HS-27A (cell line): ENCODE data around the gene CEP72.
"Not testable (repeated sequence)": the region's sequence is repeated elsewhere in the genome, so short reads cannot be mapped to it uniquely, and the experiment has no call there.

ENCODE experiments used
- DNase-seq: peaks from one replicate; pipeline ENCODE4 v3.0.0-alpha.2; 2012; ENCODE audit warnings: low read depth, missing footprints

The CEP72 gene

GRCh38 chr5:673161-673830, 61.2 kb downstream of the CEP72 start:
- DNase-seq: no peak

- no peak for DNase-seq
Observed at GRCh38 chr5:673831-674629, 61.9 kb downstream of the CEP72 start.

DNA sequence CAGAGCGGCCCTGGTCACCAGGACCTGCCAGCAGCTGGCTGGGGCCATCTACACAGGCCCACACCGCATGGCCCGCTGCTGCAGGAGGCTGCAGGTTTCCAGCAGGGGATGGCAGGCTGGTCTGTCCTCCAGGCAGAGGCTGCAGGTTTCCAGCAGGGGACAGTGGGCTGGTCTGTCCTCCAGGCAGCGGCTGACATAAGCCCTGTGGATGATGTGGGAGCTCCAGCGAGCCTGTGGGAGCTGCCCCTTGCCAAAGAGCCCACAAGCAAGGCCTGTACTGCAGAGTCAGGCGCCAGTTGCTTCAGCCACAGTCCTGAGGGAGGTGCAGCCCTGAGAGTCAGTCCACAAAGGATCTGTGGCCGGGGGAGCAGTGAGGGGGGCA, 62.5 kb downstream of the CEP72 start:
- DNase-seq: no peak

DNA sequence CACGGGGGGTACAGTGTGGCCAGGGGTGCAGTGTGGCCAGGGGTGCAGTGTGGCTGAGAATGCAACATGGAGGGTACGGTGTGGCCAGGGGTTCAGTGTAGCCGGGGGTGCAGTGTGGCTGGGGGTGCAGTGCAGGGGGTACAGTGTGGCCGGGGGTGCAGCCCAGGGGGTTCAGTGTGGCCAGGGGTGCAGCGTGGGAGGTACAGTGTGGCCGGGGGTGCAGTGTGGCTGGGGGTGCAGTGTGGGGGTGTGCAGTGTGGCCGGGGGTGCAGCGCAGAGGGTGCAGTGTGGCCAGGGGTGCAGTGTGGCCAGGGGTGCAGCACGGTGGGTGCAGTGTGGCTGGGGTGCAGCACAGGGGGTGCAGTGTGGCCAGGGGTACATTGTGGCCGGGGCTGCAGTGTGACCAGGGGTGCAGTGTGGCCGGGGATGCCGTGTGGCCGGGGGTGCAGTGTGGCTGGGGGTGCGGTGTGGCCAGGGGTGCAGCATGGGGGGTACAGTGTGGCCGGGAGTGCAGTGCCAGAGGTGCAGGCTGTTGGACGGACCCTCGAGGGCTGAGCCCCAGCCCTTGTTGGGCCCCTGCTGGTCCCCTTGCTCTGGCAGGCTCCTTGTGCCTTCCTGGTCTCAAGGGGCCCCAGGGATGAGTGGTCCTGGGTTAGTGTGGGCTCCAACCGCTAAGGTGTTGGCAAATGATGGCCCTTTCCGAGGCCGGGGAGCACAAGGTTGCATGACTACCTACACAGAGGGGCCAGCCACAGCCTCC, 63.2 kb downstream of the CEP72 start:
- DNase-seq: no peak

- DNase-seq: no peak
Observed at GRCh38 chr5:675871-676698, 63.9 kb downstream of the CEP72 start.

GRCh38 chr5:676699-677076, 64.5 kb downstream of the CEP72 start:
- DNase-seq: no peak

- no peak for DNase-seq
Observed at GRCh38 chr5:677131-678101, 65.3 kb downstream of the CEP72 start.

- DNase-seq: not testable (repeated sequence)
Observed at GRCh38 chr5:678521-678920, 66.4 kb downstream of the CEP72 start.

DNA sequence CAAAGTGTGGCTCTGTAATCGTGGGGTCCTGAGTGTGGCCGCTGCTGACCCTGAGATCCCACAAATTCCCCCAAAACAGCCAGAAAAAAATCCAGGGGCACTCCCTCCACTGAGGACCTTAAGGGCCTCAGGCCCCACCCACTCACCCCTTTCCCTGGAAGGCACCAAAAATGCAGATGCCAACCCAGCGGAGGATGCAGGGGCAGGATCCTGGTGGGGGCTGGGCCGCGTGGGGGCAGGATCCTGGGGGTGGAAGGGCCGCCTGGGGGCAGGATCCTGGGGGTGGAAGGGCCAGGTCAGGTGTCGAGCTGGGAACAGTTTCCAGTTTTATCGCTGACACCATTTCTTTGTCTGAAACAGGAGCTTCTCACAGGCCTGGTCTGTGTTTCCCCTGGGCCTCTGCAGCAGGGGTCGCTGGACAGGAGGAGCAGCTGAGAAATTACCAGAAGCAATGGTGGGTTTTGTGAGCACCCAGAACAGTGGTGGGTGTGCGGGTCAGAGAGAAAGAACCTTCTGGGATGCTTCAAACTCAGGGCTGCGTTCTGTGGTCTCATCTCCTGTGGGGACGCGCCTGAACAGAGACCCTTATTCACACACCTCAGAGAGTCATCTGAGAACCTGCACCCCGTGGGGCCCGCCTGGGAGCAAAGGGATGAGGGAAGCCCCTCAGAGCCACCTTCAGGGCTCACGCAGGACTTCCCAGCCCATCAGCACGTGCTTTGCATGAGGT, 67.2 kb downstream of the CEP72 start:
- not testable (repeated sequence) for DNase-seq

DNA sequence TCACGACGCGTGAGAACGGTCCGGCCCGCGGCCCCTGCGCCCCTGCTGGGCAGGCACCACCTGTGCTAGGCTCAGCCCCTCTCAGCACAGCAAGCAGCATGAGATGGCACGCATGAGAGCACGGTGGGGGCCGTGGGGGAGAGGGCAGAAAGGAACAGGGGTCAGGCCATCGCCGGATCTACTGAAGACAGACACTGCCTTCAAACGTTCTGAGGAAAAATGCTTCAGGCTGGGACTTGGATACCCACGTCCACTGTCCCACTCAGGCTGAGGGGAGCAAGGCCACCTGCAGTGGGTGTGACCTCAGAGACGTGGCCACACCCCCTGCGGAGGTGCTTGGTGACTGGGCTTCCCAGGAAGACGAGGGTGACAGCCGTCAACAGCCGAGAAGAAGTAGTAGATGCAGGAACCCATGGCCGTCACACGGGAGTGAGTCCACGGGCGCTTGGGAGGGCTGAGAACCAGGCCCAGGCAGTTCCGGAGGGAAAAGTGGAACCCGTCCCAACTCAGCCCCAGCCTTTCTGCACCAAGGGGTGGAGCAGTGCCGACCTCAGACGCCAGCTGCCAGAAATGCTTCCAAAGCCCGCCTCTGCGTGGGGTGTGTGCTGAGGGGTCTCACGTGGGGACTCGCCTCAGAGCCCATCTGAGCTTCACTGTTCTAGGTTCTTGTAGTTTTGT, 68.1 kb downstream of the CEP72 start:
- not testable (repeated sequence) for DNase-seq

DNA sequence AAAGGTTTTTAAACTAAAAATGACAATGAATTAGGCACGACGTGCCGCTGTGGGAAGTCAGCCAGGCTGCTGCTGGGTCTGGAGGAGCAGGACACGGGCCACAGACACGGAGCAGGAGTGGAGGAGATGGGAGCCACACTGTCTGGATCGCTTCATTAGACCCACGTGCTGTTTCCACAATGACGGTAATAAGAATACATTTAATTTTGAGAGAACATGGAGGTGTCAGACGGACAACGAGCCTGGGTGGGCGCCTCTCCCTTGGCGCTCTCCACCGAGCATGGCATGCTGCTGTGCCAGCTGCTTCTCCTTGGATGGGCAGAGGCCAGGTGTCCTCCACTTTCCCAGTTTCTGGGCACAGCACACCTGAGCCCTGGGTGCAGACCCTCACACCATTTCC, 68.7 kb downstream of the CEP72 start:
- not testable (repeated sequence) for DNase-seq

GRCh38 chr5:681317-682191, 69.4 kb downstream of the CEP72 start:
- not testable (repeated sequence) for DNase-seq

DNA sequence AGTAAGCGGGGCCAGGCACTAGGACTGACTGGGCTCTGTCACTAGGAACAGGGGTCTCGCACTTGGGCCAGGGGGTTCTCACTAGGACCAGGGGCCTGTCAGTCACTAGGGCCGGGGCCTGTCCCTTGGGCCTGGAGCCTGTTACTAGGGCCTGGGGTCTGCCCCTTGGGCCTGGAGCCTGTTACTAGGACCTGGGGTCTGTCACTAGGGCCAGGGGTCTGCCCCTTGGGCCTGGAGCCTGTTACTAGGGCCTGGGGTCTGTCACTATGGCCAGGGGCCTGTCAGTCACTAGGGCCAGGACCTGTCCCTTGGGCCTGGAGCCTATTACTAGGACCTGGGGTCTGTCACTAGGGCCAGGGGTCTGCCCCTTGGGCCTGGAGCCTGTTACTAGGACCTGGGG, 70.1 kb downstream of the CEP72 start:
- DNase-seq: not testable (repeated sequence)

DNA sequence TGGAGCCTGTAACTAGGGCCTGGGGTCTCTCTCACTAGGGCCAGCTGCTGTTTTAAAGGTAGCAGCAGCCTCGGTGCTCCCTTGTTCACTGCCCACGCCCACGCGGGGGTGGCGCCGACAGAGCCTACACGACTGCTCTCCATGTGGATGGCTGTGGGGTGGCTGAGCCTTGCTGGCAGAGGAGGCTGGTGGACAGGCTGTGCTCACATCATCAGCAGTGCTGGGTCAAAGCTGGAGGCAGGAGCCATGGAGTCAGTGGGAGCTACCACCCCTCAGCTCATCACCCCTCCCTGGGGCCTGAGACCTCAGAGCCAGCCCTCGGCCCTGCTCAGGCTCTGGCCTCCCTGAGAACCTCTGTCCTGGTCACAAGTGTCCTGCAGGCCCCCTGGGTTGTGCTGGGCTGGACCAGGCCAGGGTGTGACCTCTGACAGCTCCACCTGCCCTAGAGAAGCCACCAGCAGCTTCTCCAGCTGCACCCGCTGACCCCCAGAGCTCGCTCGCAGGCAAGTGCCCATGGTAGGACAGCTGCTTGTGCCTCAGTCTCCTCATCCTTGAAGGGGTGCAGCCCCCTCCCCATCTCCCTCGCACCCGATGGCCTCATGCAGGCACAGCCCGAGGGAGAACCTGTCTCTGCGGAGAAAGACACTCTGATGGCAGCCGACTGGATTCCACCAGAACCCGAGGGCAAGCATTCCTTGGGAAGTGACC, 70.7 kb downstream of the CEP72 start:
- DNase-seq: not testable (repeated sequence)

DNA sequence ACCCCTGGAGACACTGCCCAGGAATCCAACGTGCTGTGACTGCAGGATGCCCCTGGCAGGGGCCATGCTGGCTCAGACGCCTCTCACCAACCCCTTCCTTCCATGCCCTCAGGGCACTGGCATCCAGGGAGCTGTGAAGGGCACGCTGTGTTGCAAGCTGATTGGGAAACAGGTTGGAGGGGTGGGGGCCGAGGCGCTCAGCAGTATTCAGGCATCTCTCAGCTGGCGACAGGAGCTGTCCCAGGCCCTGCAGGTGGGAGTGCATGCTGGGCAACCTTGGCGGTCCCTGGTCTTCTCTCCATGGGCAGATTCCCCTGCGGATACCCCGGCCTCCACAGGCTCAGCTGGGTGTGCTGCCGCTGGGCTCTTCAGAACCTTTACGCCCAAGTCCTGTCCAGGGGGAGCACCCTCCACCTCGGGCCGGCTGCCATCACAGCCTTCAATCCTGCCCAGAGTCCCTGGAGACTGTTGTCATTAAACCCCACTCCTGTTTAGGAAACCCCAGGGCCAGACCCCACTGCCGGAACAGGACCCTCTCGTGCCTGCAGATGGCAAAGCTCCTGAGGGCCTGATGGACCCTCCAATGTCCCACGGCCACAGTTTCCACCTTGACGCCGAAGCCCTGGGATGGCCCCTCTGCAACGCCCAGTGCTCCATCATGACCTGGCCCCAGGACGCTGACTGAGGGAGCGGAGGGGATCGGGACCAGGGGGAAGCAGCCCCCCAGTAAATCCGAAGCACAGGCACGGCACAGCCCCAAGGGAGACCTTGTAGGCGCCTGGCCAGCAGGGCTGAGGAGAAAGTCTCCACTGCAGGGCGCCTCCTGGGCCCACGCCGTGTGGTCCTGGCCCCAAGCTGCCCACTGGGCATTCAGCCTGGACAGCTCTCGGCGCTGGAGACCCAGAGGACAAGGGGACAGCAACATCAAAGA, 71.7 kb downstream of the CEP72 start:
- no peak for DNase-seq

GRCh38 chr5:684751-685216, 72.6 kb downstream of the CEP72 start:
- DNase-seq: no peak
